ENCODE results near the gene TAT. TPM values are rescaled to one million over a fixed set of nuclear protein-coding genes. Genes with fewer than 3 reads are reported as not detected.
"Not testable (repeated sequence)": the region's sequence is repeated elsewhere in the genome, so short reads cannot be mapped to it uniquely, and the experiment has no call there.

TAT gene
- total and polyA plus RNA-seq, 9 donors, result 0.04 to 0.17 TPM; not detected in 7

GRCh38 chr16:71565812-71566700, 10.8 kb downstream of the TAT start:
- 33% methylated on average over 1 of the region's 9 CpGs for WGBS (ENCODE audit: insufficient coverage)
- Histone ChIP-seq H3K27me3 (ENCODE audit: control insufficient read depth, insufficient read depth, low read length) (peaks cover 2% of the 10 kb centered on the region), H3K27ac (ENCODE audit: low read length) (no peak overlapping the region), H3K9me3 (replicated peaks; ENCODE audit: control insufficient read depth, low read depth, low read length) (peaks cover 4% of the 10 kb centered on the region), H3K4me3 (ENCODE audit: low read length) (no peak overlapping the region), H3K4me1 (ENCODE audit: control insufficient read depth, insufficient read depth, low read length) (peaks cover 7% of the 10 kb centered on the region), H3K36me3 (ENCODE audit: control insufficient read depth, insufficient read depth, low read length) (no peaks in the 10 kb centered on the region)
- no peak for DNase-seq

GRCh38 chr16:71564335-71564967, 12.4 kb downstream of the TAT start:
- H3K36me3 ChIP-seq (ENCODE audit: control insufficient read depth, insufficient read depth, low read length), result no peaks in the 10 kb centered on the region
- 7% methylated on average over 10 of the region's 19 CpGs for WGBS (ENCODE audit: insufficient coverage)
- H3K27ac ChIP-seq (ENCODE audit: low read length), result no peak overlapping the region
- no peak for DNase-seq
- H3K9me3 ChIP-seq (replicated peaks; ENCODE audit: control insufficient read depth, low read depth, low read length), result peaks cover 4% of the 10 kb centered on the region
- peak overlapping the region; percentile 66 for H3K4me3 ChIP-seq (ENCODE audit: low read length)
- H3K4me1 ChIP-seq (ENCODE audit: control insufficient read depth, insufficient read depth, low read length), result peaks cover 7% of the 10 kb centered on the region
- peaks cover 2% of the 10 kb centered on the region for H3K27me3 ChIP-seq (ENCODE audit: control insufficient read depth, insufficient read depth, low read length)

GRCh38 chr16:71562552-71562951, 14.3 kb downstream of the TAT start:
- Histone ChIP-seq H3K27ac (ENCODE audit: low read length) (no peak overlapping the region), H3K4me3 (ENCODE audit: low read length) (no peak overlapping the region), H3K36me3 (ENCODE audit: control insufficient read depth, insufficient read depth, low read length) (no peaks in the 10 kb centered on the region), H3K9me3 (replicated peaks; ENCODE audit: control insufficient read depth, low read depth, low read length) (peaks cover 4% of the 10 kb centered on the region), H3K27me3 (ENCODE audit: control insufficient read depth, insufficient read depth, low read length) (no peaks in the 10 kb centered on the region), H3K4me1 (ENCODE audit: control insufficient read depth, insufficient read depth, low read length) (peaks cover 7% of the 10 kb centered on the region)
- WGBS (ENCODE audit: insufficient coverage), result no CpG with 5 or more reads among the region's 1 CpG
- DNase-seq, result no peak

GRCh38 chr16:71561886-71562285, 15.0 kb downstream of the TAT start:
- WGBS (ENCODE audit: insufficient coverage), result 95% methylated on average over 4 of the region's 8 CpGs
- H3K27ac ChIP-seq (ENCODE audit: low read length); DNase-seq; H3K9me3 ChIP-seq (replicated peaks; ENCODE audit: control insufficient read depth, low read depth, low read length); H3K4me1 ChIP-seq (ENCODE audit: control insufficient read depth, insufficient read depth, low read length); H3K4me3 ChIP-seq (ENCODE audit: low read length); H3K36me3 ChIP-seq (ENCODE audit: control insufficient read depth, insufficient read depth, low read length); H3K27me3 ChIP-seq (ENCODE audit: control insufficient read depth, insufficient read depth, low read length): not testable (repeated sequence)

GRCh38 chr16:71559855-71560254, 17.0 kb downstream of the TAT start:
- H3K4me1 ChIP-seq (ENCODE audit: control insufficient read depth, insufficient read depth, low read length), result peaks cover 5% of the 10 kb centered on the region
- H3K27ac ChIP-seq (ENCODE audit: low read length), result no peak overlapping the region
- H3K36me3 ChIP-seq (ENCODE audit: control insufficient read depth, insufficient read depth, low read length), result no peaks in the 10 kb centered on the region
- H3K27me3 ChIP-seq (ENCODE audit: control insufficient read depth, insufficient read depth, low read length), result no peaks in the 10 kb centered on the region
- DNase-seq, result no peak
- no peak overlapping the region for H3K4me3 ChIP-seq (ENCODE audit: low read length)
- H3K9me3 ChIP-seq (replicated peaks; ENCODE audit: control insufficient read depth, low read depth, low read length), result peaks cover 4% of the 10 kb centered on the region

GRCh38 chr16:71557954-71558582, 18.8 kb downstream of the TAT start:
- WGBS (ENCODE audit: insufficient coverage), result 53% methylated on average over 2 of the region's 3 CpGs
- H3K27me3 ChIP-seq (ENCODE audit: control insufficient read depth, insufficient read depth, low read length), result no peaks in the 10 kb centered on the region
- no peaks in the 10 kb centered on the region for H3K4me1 ChIP-seq (ENCODE audit: control insufficient read depth, insufficient read depth, low read length)
- no peak overlapping the region for H3K27ac ChIP-seq (ENCODE audit: low read length)
- peaks cover 4% of the 10 kb centered on the region for H3K9me3 ChIP-seq (replicated peaks; ENCODE audit: control insufficient read depth, low read depth, low read length)
- no peak overlapping the region for H3K4me3 ChIP-seq (ENCODE audit: low read length)
- DNase-seq, result no peak
- no peaks in the 10 kb centered on the region for H3K36me3 ChIP-seq (ENCODE audit: control insufficient read depth, insufficient read depth, low read length)

DNA sequence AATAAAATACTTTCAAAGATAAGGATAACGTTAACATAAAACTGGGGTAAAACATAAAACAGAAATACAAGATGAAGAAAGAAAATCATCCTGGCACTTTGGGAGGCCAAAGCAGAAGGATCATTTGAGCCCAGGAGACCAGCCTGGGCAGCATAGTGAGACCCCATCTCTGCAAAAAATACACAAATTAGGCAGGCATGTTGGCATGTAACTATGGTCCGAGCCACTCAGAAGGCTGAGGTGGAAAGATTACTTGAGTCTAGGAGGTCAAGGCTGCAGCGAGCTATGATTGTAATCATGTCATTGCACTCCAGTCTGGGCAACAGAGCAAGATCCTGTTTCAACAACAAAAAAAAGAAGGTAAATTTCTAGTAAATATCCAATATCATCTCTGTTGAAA, 19.6 kb downstream of the TAT start:
- no peaks in the 10 kb centered on the region for H3K27me3 ChIP-seq (ENCODE audit: control insufficient read depth, insufficient read depth, low read length)
- no peaks in the 10 kb centered on the region for H3K36me3 ChIP-seq (ENCODE audit: control insufficient read depth, insufficient read depth, low read length)
- WGBS (ENCODE audit: insufficient coverage), result no CpG with 5 or more reads among the region's 3 CpGs
- no peak overlapping the region for H3K4me3 ChIP-seq (ENCODE audit: low read length)
- no peak for DNase-seq
- H3K27ac ChIP-seq (ENCODE audit: low read length), result no peak overlapping the region
- peaks cover 2% of the 10 kb centered on the region for H3K9me3 ChIP-seq (replicated peaks; ENCODE audit: control insufficient read depth, low read depth, low read length)
- H3K4me1 ChIP-seq (ENCODE audit: control insufficient read depth, insufficient read depth, low read length), result no peaks in the 10 kb centered on the region

DNA sequence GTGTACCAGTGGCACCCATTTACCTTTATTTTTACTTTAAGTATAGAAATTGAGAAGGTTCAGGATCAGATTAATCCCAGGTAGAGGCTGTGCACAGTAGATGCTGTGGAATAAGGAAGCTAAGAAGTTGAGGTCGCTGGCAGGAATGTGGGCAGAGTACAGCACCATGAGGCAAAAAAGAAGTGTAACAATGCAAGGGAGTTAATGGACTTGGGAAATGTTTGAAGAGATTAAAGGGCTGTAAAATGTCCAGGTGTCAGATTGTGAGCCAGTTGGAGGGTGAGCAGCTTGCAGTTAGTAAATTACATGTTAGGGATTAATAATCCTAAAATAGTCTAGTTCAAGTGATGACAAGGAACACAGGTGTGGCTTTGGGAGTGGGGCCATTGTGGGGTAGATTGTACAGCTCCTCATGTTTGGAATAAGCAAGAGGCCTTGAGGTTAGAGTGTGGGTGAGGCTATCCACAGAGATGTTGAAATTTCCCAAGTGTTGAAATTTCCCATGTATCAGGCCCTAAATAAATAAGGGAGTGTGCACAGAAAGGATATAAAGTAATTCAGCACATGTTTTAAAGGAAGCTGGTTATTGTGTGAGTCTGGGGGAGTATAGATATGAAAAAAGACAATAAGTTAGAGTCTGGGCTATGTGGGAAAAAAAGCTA, 21.5 kb downstream of the TAT start:
- no peak for DNase-seq
- 25% methylated on average over 1 of the region's 1 CpG for WGBS (ENCODE audit: insufficient coverage)
- no peak overlapping the region for H3K27ac ChIP-seq (ENCODE audit: low read length)

GRCh38 chr16:71552698-71553503, 24.0 kb downstream of the TAT start:
- Histone ChIP-seq H3K27me3 (ENCODE audit: control insufficient read depth, insufficient read depth, low read length) (no peaks in the 10 kb centered on the region), H3K4me3 (ENCODE audit: low read length) (no peak overlapping the region), H3K4me1 (ENCODE audit: control insufficient read depth, insufficient read depth, low read length) (no peaks in the 10 kb centered on the region), H3K9me3 (replicated peaks; ENCODE audit: control insufficient read depth, low read depth, low read length) (no peaks in the 10 kb centered on the region), H3K27ac (ENCODE audit: low read length) (no peak overlapping the region), H3K36me3 (ENCODE audit: control insufficient read depth, insufficient read depth, low read length) (no peaks in the 10 kb centered on the region)
- DNase-seq, result no peak
- 36% methylated on average over 6 of the region's 6 CpGs for WGBS (ENCODE audit: insufficient coverage)

More for the DNA sequence above, 21.5 kb downstream of the TAT start:
- Histone ChIP-seq H3K27me3 (ENCODE audit: control insufficient read depth, insufficient read depth, low read length) (no peaks in the 10 kb centered on the region), H3K4me1 (ENCODE audit: control insufficient read depth, insufficient read depth, low read length) (no peaks in the 10 kb centered on the region), H3K9me3 (replicated peaks; ENCODE audit: control insufficient read depth, low read depth, low read length) (no peaks in the 10 kb centered on the region), H3K36me3 (ENCODE audit: control insufficient read depth, insufficient read depth, low read length) (no peaks in the 10 kb centered on the region), H3K4me3 (ENCODE audit: low read length) (no peak overlapping the region)

Measured in muscle of leg (tissue), 11 donors.